SK-N-SH (cell line): Measurements from ENCODE around the gene TIAM1. TPM values are rescaled to one million over a fixed set of nuclear protein-coding genes. Genes with fewer than 3 reads are reported as not detected.

Experiments used
- CTCF ChIA-PET: fragments of 300-600, 350-600 bp; formaldehyde crosslinking; extraction: SDS; loops from one replicate; lab custom pipeline; 2021; lab: Yijun Ruan, JAX
- POLR2A ChIA-PET: fragments of 350-600 bp; sonication (Branson Sonifier 250); formaldehyde crosslinking; extraction: SDS; loops from one replicate; lab custom pipeline; 2020; ENCODE audit warnings: antibody characterized with exemption, inconsistent platforms; lab: Yijun Ruan, JAX
- DNase-seq: peaks from one replicate; pipeline ENCODE4 v3.0.0; 2012
- H2AFZ ChIP-seq: fragments of 200-600 bp; sonication (generic); 2 replicates; pipeline ENCODE4 v1.8.1; 2016; ENCODE audit warnings: antibody characterized with exemption, mild to moderate bottlenecking, low read depth
- H3F3A ChIP-seq: fragments of 200-600 bp; sonication (generic); replicated peaks from 2 replicates; pipeline ENCODE3; 2016; ENCODE audit warnings: antibody characterized with exemption, mild to moderate bottlenecking; ENCODE audit not compliant: insufficient read depth
- H3K27ac ChIP-seq, 2 experiments: fragments of 200-500 bp in 1 of 2; fragments of 200-600 bp in 1 of 2; sonication (Bioruptor generic) in 1 of 2; sonication (generic), shearing (Covaris generic) in 1 of 2; 2 replicates each; pipeline versions ENCODE4 v1.5.1 to v1.6.1; 2014 to 2016; ENCODE audit warnings: low read depth in 2 of 2, inconsistent platforms in 1 of 2, low read length in 1 of 2, mild to moderate bottlenecking in 1 of 2, mixed read lengths in 1 of 2
- H3K27me3 ChIP-seq: fragments of 200-600 bp; sonication (generic), shearing (Covaris generic); 2 replicates; pipeline ENCODE4 v1.6.1; 2016; ENCODE audit warnings: mixed run types; ENCODE audit not compliant: insufficient read depth
- H3K36me3 ChIP-seq, 2 experiments: fragments of 200-500 bp in 1 of 2; fragments of 200-600 bp in 1 of 2; sonication (Bioruptor generic) in 1 of 2; sonication (generic) in 1 of 2; replicated peaks in 1 of 2; 2 replicates each; pipeline versions ENCODE3 to v1.5.1; 2014 to 2016; ENCODE audit warnings: low read length in 1 of 2, mild to moderate bottlenecking in 1 of 2; ENCODE audit not compliant: insufficient read depth in 2 of 2, control insufficient read depth in 1 of 2
- H3K4me1 ChIP-seq, 2 experiments: fragments of 200-500 bp in 1 of 2; fragments of 200-600 bp in 1 of 2; sonication (Bioruptor generic) in 1 of 2; sonication (generic), shearing (Covaris generic) in 1 of 2; 2 replicates each; pipeline versions ENCODE4 v1.5.1 to v1.6.1; 2014 to 2016; ENCODE audit warnings: low read depth in 1 of 2, low read length in 1 of 2, mixed run types in 1 of 2; ENCODE audit not compliant: insufficient read depth in 2 of 2, control insufficient read depth in 1 of 2
- H3K4me2 ChIP-seq: fragments of 200-600 bp; sonication (generic), shearing (Covaris generic); 2 replicates; pipeline ENCODE4 v1.6.1; 2017; ENCODE audit warnings: mixed run types
- H3K4me3 ChIP-seq, 2 experiments: fragments of 200-500 bp in 1 of 2; fragments of 200-600 bp in 1 of 2; sonication (Bioruptor generic) in 1 of 2; sonication (generic), shearing (Covaris generic) in 1 of 2; 2 replicates each; pipeline versions ENCODE4 v1.5.1 to v1.8.1; 2014 to 2016; ENCODE audit warnings: low read depth in 2 of 2, inconsistent platforms in 1 of 2, low read length in 1 of 2, mild to moderate bottlenecking in 1 of 2, mixed read lengths in 1 of 2, moderate library complexity in 1 of 2
- H3K79me2 ChIP-seq: fragments of 200-600 bp; sonication (generic); 2 replicates; pipeline ENCODE4 v1.8.1; 2017; ENCODE audit warnings: mild to moderate bottlenecking; ENCODE audit not compliant: insufficient read depth
- H3K9ac ChIP-seq: fragments of 200-600 bp; sonication (generic); 2 replicates; pipeline ENCODE4 v1.6.1; 2017; ENCODE audit warnings: mixed run types
- H3K9me2 ChIP-seq: fragments of 200-600 bp; sonication (generic); 2 replicates; pipeline ENCODE4 v1.6.1; 2017; ENCODE audit warnings: mixed run types
- H3K9me3 ChIP-seq: fragments of 200-600 bp; sonication (generic); 2 replicates; pipeline ENCODE4 v1.6.1; 2017; ENCODE audit warnings: mixed run types, mild to moderate bottlenecking, moderate library complexity
- H4K20me1 ChIP-seq: fragments of 200-600 bp; sonication (generic); 2 replicates; pipeline ENCODE4 v1.6.1; 2017; ENCODE audit warnings: mild to moderate bottlenecking, mixed run types; ENCODE audit not compliant: insufficient read depth
- CTCF ChIP-seq: fragments of 200-600 bp; sonication (generic); IDR thresholded peaks from 2 replicates; pipeline ENCODE4 v1.6.1; 2017; ENCODE audit warnings: antibody characterized with exemption, mild to moderate bottlenecking, moderate library complexity
- ELF1 ChIP-seq: IDR thresholded peaks from 2 replicates; pipeline ENCODE4 v1.4.0; 2012
- GABPA ChIP-seq: IDR thresholded peaks from 2 replicates; pipeline ENCODE4 v1.4.0; 2012; ENCODE audit warnings: low read depth, mild to moderate bottlenecking
- GATA2 ChIP-seq: sonication (generic); formaldehyde crosslinking; IDR thresholded peaks from 2 replicates; pipeline ENCODE4 v1.5.0; 2020; ENCODE audit warnings: mild to moderate bottlenecking, missing genetic modification reagents
- POLR2AphosphoS5 ChIP-seq: IDR thresholded peaks from 2 replicates; pipeline ENCODE4 v1.6.1; 2012; ENCODE audit warnings: low read depth, low read length
- RFX5 ChIP-seq: IDR thresholded peaks from 2 replicates; pipeline ENCODE4 v1.6.1; 2012; ENCODE audit warnings: mild to moderate bottlenecking, improper control_type of control experiment, low read length
- RXRA ChIP-seq: IDR thresholded peaks from 2 replicates; pipeline ENCODE4 v1.4.0; 2012; ENCODE audit warnings: low read depth, mild to moderate bottlenecking, borderline replicate concordance
- TAF1 ChIP-seq: IDR thresholded peaks from 2 replicates; pipeline ENCODE4 v1.6.1; 2012; ENCODE audit warnings: low read depth, mild to moderate bottlenecking, low read length, moderate library complexity, borderline replicate concordance
- USF2 ChIP-seq: fragments of 150-350 bp; IDR thresholded peaks from 2 replicates; pipeline ENCODE4 v1.6.1; 2017; ENCODE audit warnings: antibody characterized with exemption, low read length, low read depth, borderline replicate concordance
- WGBS: methylation state at CpG from one replicate; pipeline ENCODE4 v1.1.6; 2017; ENCODE audit warnings: low lambda C conversion rate; 5-methylcytosine and 5-hydroxymethylcytosine counted together
- polyA plus RNA-seq, 3 experiments: library from polyadenylated mRNA; depleted of rRNA; stranded (reverse); fragments of >200 nt; gene quantifications; 2 replicates each; pipeline ENCODE4 v1.2.3, GENCODE V29; 2012

TIAM1 gene
- polyA plus RNA-seq, 1 of the 3 experiments (the other 2 are of a cell fraction) = 1.7 TPM

- H3K4me1 ChIP-seq = peaks cover 0 to 34% of the 10 kb centered on the region in 2 experiments; a peak in 2 of 4 replicates
- H3K4me3 ChIP-seq = no peak overlapping the region
- peaks cover 0 to 8% of the 10 kb centered on the region in 2 experiments for H3K36me3 ChIP-seq
- no peaks in the 10 kb centered on the region for H3F3A ChIP-seq
- no peaks in the 10 kb centered on the region for H3K9me3 ChIP-seq
- no peaks in the 10 kb centered on the region for H3K79me2 ChIP-seq
- CTCF ChIA-PET = interaction anchor here (1.2 to 1.7 kb wide), 3 partner anchors 21 to 43 kb away, joined by 4 to 6 read pairs (median 5); no protein-coding TSS in a partner anchor
- POLR2A ChIA-PET = no interaction called here
- H3K9ac ChIP-seq = no peak overlapping the region
- no peaks in the 10 kb centered on the region for H3K27me3 ChIP-seq
- H4K20me1 ChIP-seq = no peaks in the 10 kb centered on the region
- peak overlapping the region in 1 of 2 experiments; percentile 85; a peak in 1 of 4 replicates for H3K27ac ChIP-seq
- H3K9me2 ChIP-seq = no peaks in the 10 kb centered on the region
- 46% methylated on average over 1 of the region's 1 CpG for WGBS
- TF ChIP-seq RFX5 (no peak), ELF1 (no peak), CTCF (no peak), USF2 (no peak), TAF1 (no peak), RXRA (no peak), POLR2AphosphoS5 (no peak)
- TF ChIP-seq, all 33 proteins: peak for 0
- no peak overlapping the region for H2AFZ ChIP-seq
- no peak overlapping the region for H3K4me2 ChIP-seq
- no peak for DNase-seq
These were observed 206.1 kb downstream of the TIAM1 start for GRCh38 chr21:31137960-31138359.

- POLR2A ChIA-PET = interaction anchor here (1.6 kb wide), 1 partner anchor 38 kb away, joined by 4 read pairs; no protein-coding TSS in a partner anchor
- Histone ChIP-seq H3K4me2 (no peak overlapping the region), H3K79me2 (no peaks in the 10 kb centered on the region), H3K4me1 (peaks cover 0 to 33% of the 10 kb centered on the region in 2 experiments; a peak in 2 of 4 replicates), H4K20me1 (no peaks in the 10 kb centered on the region), H2AFZ (no peak overlapping the region), H3K27me3 (no peaks in the 10 kb centered on the region), H3K36me3 (peaks cover 0 to 8% of the 10 kb centered on the region in 2 experiments), H3K27ac (peak overlapping the region in 1 of 2 experiments; percentile 85; a peak in 2 of 4 replicates), H3K9me2 (no peaks in the 10 kb centered on the region), H3K4me3 (no peak overlapping the region), H3K9me3 (no peaks in the 10 kb centered on the region), H3F3A (no peaks in the 10 kb centered on the region), H3K9ac (no peak overlapping the region)
- TF ChIP-seq GABPA = no peak
- no peak for TF ChIP-seq GATA2 (CRISPR knock-in tag)
- DNase-seq = peak; percentile 42
- CTCF ChIA-PET = interaction anchor here (1.2 to 1.7 kb wide), 3 partner anchors 22 to 44 kb away, joined by 4 to 6 read pairs (median 5); no protein-coding TSS in a partner anchor
- WGBS = 52% methylated on average over 12 of the region's 12 CpGs
These were observed 207.2 kb downstream of the TIAM1 start for GRCh38 chr21:31136891-31137290.
